Fibroblast of gingiva (primary cell): ENCODE results near the gene C20orf204.
"Not testable (repeated sequence)": the region's sequence is repeated elsewhere in the genome, so short reads cannot be mapped to it uniquely, and the experiment has no call there.

Source experiments
- DNase-seq: peaks from one replicate; pipeline ENCODE4 v3.0.0-alpha.2; 2011; ENCODE audit warnings: low read depth

The C20orf204 gene

DNA sequence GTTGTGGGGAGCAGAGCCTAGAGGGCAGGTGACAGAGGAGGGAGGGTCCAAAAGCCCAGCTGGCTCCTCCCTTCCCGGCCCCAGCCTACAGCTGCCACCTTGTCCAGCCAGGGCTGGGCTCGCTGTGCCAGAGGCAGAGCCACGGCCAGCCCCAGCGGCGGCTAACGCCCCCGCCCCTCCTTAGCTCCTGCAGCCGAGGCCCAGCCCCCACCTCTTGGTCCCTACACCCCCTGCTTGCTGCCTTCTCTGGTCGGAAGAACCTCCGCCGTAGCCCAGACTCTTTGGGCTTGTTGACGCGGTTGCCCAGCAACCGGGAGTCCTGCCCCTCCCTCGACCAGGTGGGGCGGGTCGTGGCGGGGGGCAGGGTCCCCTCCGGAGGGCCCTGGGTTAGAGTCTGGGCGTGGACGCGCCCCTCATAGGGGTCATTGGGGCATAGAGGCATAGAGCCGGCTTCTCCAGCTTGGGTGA lies 48.7 kb downstream of the C20orf204 start:
- DNase-seq = no peak

- no peak for DNase-seq
Measured at GRCh38 chr20:64086801-64087200, 50.8 kb downstream of the C20orf204 start.

GRCh38 chr20:64087226-64087825 lies 51.3 kb downstream of the C20orf204 start:
- DNase-seq = not testable (repeated sequence)

DNA sequence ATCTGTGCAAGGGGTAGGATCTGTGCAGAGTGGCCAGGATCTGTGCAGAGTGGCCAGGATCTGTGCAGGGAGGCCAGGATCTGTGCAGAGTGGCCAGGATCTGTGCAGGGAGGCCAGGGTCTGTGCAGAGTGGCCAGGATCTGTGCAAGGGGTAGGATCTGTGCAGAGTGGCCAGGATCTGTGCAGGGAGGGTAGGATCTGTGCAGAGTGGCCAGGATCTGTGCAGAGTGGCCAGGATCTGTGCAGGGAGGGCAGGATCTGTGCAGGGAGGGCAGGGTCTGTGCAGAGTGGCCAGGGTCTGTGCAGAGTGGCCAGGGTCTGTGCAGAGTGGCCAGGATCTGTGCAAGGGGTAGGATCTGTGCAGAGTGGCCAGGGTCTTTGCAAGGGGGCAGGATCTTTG lies 52.6 kb downstream of the C20orf204 start:
- not testable (repeated sequence) for DNase-seq
